NCI-H82 treated with DMSO at 0.1 percent for 48 hours (cell line): ENCODE data around the gene PAQR8.
"Not testable (repeated sequence)": the region's sequence is repeated elsewhere in the genome, so short reads cannot be mapped to it uniquely, and the experiment has no call there.

Experiments used
- DNase-seq: peaks from one replicate; lab custom pipeline; 2025; ENCODE audit not compliant: unreplicated experiment; lab: John Stamatoyannopoulos, UW

Gene PAQR8

DNA sequence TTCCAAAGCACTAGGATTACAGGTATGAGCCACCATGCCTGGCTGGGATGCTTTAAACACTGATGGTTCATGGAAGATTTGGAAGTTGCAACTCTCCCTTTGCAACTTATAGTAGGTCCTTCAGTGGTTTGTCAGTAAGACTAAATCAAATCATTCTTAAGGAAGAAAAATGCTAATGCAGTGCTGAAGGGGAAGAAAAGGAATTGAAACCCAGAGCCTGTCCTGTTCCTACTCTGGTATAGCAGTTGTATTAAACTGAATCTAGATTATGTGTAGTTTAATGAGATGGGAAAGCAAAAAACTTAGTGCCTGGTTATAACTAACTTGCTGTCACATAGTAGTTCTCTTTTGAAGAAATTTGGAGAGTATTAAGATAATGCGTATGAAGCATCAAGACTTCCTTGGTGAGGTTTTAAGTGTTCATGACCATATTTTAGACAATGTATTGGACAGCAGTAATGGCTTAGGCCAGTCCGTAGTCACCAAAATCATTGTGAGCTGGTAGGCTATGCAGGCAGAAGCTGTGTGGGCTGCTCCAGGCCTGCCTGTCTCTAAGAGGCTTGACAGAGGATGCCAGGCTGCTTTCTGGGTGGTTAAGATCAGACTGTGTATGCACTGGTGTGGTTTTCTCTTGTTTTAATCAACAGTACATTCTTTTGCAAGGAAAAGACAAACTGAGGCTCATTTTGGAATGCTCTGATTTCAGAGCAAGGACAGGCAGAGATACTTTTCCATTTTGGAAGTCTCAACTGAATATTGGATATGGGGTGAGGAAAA is 14.0 kb downstream of the PAQR8 start:
- no peak for DNase-seq

- DNase-seq = no peak
Measured at GRCh38 chr6:52376763-52377162, 14.8 kb downstream of the PAQR8 start.

- no peak for DNase-seq
Measured at GRCh38 chr6:52377538-52378221, 15.7 kb downstream of the PAQR8 start.

DNA sequence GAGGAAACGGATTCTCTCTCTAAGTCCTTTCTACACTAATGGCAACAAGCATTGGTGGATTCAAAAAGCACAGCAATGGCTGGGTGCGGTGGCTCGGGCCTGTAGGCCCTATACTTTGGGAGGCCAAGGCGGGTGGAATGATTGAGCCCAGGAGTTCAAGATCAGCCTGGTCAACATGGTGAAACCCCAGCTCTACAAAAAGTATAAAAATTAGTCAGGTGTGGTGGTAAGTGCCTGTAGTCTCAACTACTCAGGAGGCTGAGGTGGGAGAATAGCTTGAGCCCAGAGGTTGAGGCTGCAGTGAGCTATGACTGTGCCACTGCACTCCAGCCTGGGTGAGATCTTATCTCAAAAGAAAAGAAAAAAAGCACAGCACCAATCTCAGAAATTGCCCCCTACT is 19.3 kb downstream of the PAQR8 start:
- no peak for DNase-seq

- no peak for DNase-seq
Measured at GRCh38 chr6:52384145-52384766, 22.3 kb downstream of the PAQR8 start.

DNA sequence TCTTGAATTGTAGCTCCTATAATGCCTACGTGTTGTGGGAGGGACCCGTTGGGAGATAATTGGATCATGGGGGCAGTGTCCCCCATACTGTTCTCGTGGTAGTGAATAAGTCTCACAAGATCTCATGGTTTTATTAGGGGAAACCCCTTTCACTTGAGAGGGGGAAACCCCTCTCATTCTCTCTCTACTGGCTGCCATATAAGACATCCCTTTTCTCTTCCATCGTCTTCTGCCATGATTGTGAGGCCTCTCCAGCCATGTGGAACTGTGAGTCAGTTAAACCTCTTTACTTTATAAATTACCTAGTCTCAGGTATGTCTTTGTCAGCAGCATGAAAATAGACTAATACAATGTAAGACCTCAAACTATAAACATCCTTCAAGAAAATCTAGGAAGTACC is 23.1 kb downstream of the PAQR8 start:
- no peak for DNase-seq

DNA sequence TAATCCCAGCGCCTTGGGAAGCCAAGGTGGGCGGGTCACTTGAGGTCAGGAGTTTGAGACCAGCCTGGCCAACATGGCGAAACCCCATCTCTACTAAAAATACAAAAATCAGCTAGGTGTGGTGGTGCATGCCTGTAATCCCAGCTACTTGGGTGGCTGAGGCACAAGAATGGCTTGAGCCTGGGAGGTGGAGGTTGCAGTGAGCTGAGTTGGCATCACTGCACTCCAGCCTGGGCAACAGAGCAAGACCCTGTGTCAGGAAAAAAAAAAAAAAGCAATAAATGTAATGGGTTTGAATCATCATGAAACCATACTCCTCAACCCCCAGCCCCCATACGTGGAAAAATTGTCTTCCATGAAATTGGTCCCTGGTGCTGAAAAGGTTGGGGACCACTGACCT is 26.2 kb downstream of the PAQR8 start:
- DNase-seq = not testable (repeated sequence)

DNA sequence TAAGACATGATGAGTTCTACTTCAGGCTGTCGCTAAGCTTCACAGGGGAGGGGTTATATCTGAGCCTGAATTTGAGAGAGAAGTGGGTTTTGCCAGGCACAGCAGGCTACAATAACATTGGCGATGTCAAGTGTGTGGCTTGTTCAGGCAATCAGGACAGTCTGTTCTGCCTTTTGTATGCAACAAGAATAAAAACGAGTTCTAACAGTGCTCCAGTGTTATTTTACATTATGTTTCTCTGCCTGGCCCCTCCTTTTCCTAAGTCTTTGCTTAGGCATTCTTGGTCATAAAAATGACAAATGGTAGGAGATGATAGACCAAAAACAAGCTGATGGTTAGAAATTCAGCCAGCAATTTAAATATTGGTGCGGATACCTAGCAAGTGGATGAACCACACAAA is 26.8 kb downstream of the PAQR8 start:
- DNase-seq = no peak

DNA sequence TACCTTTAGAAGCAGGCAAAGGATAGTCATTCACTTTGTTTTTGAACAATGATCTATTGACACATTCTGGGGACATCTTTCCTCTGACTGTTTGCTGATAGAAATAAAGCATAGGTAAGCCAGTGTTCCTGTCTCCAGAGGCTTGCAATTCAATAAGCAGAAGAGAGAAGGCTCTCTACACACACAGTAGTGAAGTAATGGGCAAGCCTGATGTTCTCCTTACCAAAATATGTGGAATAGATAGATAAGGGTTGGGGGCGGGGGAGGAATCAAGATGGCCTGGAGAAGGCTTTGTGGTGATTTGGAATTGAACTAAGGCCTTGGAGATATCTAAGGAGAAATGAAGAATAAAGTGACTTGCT is 27.3 kb downstream of the PAQR8 start:
- DNase-seq = no peak

DNA sequence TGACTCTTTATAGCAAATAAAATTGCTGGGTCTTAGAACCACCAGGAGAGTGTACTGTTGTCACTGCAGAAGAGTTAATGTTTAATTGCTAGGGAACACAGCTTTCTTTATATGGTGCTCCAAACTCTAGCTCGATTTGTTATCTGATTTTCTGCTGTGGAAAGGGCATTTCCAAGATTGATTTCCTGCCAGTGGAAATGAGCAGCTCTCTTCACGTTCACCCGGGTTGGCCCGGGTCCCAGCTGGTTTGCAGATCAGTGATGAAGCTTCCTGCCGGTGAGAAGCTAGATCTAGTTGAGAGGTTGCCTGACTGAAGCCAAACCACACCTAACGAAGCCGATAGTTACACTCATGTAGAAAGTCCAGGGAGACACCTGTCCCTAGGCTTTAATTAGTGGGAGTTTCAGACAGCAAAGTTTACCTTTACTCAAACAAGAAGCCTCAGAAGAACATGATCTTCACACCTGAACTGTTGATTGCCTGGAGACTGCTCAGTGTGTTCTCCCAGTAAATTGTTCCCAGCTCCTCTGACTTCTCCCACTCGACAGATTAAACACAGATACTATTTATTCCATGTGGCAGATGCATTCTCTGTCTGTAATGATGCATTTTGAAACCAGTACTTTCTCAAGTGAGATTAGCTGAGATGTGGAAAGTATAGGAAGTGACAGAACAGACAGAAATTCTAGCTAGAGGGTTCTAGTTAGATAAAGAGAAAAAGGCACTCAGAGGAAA is 27.8 kb downstream of the PAQR8 start:
- DNase-seq = no peak

- DNase-seq = no peak
Measured at GRCh38 chr6:52390361-52390727, 28.4 kb downstream of the PAQR8 start.

DNA sequence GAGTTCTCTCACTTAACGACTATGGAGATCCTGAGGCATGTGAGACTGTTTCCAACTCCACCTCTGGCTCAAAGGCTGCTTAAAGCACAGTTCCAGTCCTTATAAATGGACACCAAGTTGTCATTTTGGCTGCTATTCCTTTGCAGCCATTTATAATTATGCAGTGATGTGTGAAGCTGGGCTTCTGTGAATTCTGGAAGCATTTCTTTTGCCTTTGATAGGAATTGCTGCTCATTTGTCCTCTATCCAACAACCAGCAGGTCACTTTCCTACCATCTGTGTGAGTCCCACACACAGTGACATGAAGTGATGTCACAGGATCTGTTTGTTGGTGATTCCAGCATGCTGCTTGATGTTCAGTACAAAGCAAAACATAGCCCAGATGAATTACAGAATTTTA is 29.6 kb downstream of the PAQR8 start:
- no peak for DNase-seq

- DNase-seq = no peak
Measured at GRCh38 chr6:52392944-52393343, 31.0 kb downstream of the PAQR8 start.

DNA sequence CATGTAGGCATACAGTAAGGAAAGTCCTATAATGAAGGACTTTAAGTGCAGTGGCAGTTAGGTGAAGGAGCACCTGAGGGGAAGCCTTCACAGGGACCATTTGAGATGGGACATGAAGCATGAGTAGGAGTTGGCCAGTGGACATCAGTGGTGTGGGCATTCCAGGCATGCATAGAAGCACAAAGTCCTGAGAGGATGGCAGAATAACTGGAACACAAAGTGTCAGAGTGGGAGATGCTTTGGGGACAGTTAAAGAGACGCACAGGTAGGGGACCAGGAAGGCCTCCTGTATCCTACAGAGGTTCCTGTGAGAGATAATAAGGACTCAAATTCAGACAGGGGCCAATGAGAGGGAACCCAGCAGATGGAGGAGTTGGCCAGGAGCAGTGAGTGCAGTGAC is 31.8 kb downstream of the PAQR8 start:
- no peak for DNase-seq

GRCh38 chr6:52394251-52394666 is 32.3 kb downstream of the PAQR8 start:
- DNase-seq = no peak

DNA sequence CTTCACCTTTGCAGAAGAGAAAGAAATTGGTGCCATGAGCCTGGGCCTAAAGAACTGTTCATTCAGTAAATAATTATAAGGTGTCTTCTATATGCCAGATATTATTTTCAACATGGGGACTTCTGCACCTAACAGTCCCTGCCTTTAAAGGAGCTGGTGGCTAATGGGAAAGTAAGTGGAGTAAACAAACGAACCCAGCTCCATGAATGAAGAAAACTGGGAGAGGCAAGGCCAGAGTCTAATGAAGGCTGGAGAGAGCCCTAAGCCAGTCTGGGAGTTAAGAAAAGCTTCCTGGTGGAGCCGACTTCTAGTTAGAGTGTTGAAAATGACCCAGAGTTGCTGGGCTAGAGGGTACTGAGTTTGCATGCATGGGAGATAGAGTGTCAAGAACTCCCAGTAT is 34.0 kb downstream of the PAQR8 start:
- no peak for DNase-seq

GRCh38 chr6:52399511-52400312 is 37.8 kb downstream of the PAQR8 start:
- peak; percentile 33 for DNase-seq

DNA sequence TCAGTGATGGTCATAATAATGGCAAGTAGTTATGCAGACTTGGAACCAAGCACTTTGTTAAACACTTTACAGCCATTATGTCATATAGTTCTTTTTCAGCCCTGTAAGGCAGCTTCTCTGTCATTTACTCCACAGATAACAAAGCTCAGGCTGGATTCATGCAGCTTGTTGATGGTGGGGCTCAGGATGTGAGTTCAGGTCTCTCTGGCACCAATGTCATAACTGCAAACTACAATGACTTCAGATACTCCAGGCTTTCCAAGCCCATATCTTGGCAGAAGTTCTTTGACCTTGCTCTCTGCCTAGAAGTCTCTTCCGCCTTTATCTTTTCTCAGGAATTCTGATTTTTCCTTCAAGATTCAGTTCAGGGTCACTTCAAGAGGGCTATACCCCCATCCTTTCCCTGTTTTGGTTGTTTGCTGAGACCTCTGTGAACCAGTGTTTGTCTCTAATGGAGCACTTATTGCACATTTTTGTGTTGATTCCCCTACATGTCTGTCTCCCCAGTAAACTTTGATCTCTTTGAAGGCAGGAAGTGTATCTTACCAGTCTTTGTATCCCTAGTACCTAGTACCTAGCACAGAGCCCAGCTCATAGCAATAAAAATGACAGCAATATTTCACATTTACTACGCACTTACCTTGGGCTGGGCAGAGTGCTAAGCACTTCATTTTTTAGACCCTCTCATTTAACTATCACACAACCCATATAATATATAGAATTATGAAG is 38.5 kb downstream of the PAQR8 start:
- DNase-seq = no peak

DNA sequence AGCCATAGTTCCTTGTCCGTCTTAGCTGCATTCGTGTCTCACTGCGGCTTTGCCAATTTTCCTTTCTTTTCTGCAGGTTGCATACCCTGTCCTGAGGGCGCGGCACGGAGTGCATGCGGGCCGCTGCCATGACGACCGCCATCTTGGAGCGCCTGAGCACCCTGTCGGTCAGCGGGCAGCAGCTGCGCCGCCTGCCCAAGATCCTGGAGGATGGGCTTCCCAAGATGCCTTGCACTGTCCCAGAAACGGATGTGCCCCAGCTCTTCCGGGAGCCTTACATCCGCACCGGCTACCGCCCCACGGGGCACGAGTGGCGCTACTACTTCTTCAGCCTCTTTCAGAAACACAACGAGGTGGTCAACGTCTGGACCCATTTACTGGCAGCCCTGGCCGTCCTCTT is 41.1 kb downstream of the PAQR8 start:
- DNase-seq = no peak

DNA sequence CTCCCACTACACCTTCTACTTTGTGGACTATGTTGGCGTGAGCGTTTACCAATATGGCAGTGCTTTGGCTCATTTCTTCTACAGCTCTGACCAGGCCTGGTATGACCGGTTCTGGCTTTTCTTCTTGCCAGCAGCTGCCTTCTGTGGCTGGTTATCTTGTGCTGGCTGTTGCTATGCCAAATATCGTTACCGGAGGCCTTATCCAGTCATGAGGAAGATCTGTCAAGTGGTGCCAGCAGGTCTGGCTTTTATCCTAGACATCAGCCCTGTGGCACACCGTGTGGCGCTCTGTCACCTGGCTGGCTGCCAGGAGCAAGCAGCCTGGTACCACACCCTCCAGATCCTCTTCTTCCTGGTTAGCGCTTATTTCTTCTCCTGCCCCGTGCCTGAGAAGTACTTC is 41.7 kb downstream of the PAQR8 start:
- DNase-seq = no peak
